Activated CD4-positive, alpha-beta T cell treated with anti-CD3 and anti-CD28 coated beads, Interleukin-10, Interleukin-2, amounts not matched to agents 100 ng/mL and 50 ng/mL, durations not matched to agents 16 hours and 8 hours (primary cell): ENCODE results near the gene ARHGEF26.

Experiments
- DNase-seq: peaks from one replicate; pipeline ENCODE4 v3.0.0-alpha.2; 2020

ARHGEF26 gene

DNA sequence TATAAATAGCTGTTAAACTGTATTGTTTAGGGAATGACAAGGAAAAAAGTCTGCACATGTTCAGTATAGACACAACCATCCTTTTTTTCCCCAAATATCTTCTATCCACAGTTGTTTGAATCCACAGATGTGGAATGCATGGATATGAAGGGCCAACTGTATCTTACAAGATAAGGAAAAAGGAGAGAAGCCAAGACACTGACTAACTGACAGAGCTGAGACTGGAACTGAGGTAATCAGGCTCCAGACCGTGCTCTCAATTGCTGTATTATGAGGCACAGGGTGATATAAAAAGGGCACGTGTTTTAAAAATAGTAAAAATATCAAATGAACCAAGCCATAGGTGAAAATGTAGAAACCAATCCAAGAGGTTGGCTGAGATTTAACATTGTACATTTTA is 154.1 kb downstream of the ARHGEF26 start:
- no peak for DNase-seq

DNA sequence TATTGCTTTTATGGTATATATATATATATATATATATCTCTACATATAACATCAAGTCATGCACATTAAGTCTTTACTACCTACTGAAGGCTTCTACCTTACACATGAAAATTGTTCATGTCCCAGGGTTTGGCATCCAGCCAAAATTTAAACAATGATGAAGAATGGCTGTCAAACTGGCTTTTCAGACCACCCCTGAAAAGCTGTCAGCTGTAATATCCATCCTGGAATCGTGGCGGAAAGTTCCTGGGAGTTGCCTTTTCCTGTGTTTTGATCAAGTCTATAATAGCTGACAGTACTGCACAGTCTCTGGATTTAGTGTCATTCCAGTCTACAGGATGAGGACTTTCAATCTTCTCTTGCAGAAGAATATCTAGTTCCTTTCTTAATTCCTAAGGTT is 154.8 kb downstream of the ARHGEF26 start:
- no peak for DNase-seq

DNA sequence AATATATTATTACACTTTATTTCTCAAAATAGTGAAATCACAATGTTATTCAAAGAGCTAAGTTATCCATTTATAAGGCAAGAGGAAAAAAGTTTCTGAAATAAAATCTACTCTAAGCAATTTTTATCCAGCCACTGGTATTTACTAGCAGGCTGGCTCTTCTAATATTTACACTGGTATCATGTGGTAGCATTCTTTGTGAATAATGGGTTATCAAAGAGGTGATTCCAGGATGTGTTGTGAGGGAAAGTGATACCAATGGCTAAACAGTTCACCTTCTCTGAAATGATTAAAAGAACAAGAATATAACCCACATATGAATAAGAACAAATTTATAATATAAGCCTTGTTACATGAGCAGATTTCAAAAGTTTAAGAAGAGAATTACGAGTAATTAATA is 159.0 kb downstream of the ARHGEF26 start:
- no peak for DNase-seq

DNA sequence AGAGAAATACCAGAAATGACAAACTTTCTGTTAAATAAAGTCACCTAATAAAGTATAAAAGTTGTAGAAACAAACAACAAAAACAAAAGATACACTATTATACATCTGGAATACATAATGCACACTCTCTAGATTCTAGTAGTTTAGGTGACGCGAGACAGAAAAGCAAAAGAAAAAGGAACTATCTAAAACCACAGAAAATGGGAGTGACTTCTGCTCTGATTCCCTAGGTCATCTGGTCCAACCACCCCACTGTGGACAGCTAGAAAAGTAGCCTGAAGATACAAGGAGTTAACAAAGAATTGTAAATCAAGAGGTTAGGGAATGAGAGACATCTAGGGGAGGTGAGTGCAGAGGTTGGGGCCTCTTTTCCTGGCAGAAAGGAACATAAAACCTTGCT is 164.0 kb downstream of the ARHGEF26 start:
- DNase-seq: no peak

DNA sequence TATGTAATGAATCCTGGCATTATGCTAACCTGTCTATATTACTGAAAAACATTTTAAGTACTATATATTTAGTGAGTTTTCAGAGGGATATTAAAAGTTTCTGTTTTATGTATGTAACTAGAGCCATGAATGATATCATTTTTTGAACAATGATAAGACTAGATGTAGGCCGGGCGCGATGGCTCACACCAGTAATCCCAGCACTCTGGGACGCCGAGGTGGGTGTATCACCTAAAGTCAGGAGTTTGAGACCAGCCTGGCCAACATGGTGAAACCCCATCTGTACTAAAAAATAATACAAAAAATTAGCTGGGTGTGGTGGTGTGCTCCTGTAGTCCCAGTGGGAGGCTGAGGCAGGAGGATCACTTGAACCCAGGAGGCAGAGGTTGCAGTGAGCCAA is 169.0 kb downstream of the ARHGEF26 start:
- DNase-seq: no peak

DNA sequence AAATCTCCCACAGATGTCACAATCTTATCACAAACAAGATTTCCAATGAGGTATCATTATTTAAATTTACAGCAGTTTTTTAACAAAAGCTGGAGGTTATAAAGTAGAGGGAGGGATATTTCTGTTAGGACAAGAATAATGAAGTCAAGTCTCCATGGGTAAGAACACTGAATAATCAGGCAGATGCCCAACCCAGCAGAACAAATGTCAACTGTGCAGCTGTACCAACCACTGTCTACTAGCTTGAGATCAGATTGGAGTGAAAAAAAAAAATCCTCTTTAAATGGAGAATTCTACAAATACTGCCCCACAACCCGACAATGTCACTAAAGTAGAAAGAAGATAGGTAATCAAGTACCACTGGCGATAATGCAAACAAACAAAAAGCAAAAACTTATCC is 172.8 kb downstream of the ARHGEF26 start:
- DNase-seq: no peak

DNA sequence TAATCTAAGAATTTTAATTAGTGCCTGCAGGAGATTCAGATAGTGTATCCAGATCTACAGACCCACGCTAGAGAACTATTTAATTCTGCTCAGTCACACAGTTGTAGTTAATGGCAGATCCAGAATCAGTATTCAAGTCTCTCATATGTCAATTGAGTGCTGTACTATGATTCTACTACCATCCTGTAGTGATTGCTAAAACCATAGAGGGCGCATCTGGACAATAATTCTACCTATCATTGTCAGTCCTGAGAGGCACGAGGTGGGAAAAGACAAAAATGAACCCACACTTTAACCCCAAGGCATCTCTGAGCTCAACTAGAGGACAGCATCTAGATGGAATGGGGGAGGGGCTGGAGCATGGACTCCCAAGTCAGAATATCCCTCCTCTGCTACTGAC is 180.4 kb downstream of the ARHGEF26 start:
- no peak for DNase-seq

DNA sequence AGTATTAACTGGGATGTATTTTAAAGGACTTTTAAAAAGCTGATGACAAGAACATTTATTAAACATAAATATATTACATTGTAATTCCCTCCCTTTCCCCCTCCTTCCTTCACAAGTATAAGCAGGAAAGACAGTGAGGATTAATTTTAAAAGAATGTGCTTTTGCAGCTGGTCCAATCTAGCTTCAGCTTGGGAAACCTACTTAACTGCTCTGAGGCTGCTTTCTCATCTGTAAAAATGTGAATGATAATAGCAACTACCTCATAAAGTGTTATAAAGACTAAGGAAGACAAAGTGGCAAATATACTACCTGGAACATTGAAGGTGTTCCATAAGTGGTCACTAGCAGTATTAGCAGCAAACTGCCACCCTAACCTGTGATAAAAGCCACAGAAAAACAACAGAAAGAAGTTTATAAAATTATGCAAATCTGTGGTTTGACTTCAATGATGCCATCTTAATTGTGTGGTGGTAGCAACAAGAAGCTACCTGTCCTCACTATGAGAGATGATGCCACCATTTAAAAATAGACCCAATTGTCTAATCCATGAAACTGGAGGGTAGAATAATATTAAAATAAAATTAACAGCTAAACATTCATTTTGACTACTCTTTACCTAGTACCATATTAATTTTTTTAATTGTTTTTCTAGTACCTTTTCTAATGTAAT is 183.1 kb downstream of the ARHGEF26 start:
- no peak for DNase-seq

DNA sequence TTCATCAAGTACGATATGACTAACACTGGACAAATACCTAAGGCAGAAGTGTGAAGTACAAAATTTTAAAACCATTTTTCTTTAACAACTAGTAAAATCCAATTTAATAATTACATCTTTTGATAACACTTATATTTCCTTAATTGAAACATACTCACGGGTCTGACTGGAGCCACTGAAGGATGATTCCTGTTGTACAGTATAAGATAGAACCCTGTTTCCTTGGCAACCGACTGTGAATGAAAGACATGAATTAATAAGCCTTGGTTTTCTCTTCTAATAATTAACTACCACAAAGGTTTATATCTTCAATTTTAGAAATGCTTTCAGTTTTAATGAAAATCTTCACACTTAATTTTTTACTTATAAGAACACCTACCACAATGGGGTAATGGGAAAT is 183.7 kb downstream of the ARHGEF26 start:
- no peak for DNase-seq

DNA sequence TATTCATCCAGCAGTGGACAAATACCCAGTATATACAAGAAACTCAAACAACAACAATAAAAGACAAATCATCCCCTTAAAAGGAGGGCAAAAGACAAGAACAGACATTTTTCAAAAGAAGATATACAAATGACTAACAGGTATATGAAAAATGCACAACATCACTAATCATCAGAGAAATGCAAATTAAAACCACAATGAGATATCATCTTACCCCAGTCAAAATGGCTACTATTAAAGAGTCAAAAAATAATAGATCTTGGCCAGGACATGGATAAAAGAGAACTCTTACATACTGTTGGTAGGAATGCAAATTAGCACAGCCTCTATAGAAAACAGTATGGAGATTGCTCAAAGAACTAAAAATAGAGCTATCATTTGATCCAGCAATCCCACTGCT is 186.2 kb downstream of the ARHGEF26 start:
- DNase-seq: no peak
